Bone marrow (tissue), 2 donors: ENCODE data around the gene HTT-AS.
A peak's percentile ranks its signal among the peaks of the same experiment; 100 is the strongest.
"Not testable (repeated sequence)": the region's sequence is repeated elsewhere in the genome, so short reads cannot be mapped to it uniquely, and the experiment has no call there.

Experiments
- DNase-seq, 2 donors: peaks; one replicate each; lab custom pipeline; 2025; lab: John Stamatoyannopoulos, UW

HTT-AS gene

GRCh38 chr4:3051141-3051897 is 23.0 kb downstream of the HTT-AS start:
- DNase-seq, result not testable (repeated sequence)

DNA sequence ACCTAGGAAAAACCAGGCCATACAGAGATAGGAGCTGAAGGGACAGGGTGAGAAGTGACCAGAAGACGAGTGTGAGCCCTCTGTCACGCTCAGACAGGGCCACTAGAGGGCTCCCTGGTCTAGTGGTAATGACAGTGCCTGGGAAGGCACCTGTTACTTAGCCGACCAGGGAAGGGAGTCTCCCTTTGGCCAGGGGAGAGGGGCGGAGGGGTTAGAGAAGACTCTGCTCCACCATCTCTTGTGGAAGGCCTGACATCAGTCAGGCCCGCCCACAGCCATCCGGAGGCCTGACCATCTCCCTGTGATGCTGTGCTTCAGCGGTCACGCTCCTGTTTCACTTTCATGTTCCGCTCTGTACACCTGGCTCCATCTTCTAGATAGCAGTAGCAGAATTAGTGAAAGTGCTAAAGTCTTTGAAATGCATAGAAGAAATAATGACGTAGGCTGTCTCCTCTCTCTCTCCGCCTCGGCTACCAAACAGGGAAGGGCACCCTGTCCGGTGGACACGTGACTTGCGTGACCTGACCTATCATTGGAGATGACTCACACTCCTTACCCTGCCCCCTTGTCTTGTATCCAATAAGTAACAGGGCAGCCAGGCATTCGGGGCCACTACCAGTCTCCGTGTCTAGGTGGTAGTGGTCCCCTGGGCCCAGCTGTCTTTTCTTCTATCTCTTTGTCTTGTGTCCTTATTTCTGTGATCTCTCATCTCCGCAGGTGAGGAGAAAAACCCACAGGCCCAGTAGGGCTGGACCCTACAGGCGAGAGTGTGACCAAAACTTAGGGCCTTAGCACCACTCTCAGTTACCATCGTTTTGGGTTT is 26.7 kb downstream of the HTT-AS start:
- DNase-seq, result peak; percentile 5 to 8

GRCh38 chr4:3046623-3047022 is 27.7 kb downstream of the HTT-AS start:
- DNase-seq, result no peak

DNA sequence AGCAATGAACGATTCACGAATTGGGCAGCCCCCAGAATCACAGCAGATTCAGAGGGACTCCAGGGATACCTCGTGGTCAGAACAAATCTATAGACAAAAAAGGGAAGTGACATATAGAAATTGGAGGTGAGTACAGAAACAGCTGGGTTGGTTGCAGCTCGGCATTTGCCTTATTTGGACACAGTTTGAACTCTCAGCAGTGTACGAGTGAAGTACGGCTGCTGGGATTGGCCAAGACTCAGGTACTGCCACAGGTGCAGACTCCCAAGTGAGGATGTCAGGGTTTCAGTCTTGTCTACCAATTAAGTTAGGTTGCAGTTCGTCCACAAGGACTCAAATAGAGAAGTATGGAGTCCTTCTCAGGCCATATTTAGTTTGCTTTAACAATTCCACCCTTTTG is 28.2 kb downstream of the HTT-AS start:
- DNase-seq, result no peak

GRCh38 chr4:3044870-3045819 is 29.2 kb downstream of the HTT-AS start:
- peak; percentile 12 to 55 for DNase-seq

GRCh38 chr4:3043282-3044020 is 30.9 kb downstream of the HTT-AS start:
- DNase-seq, result no peak

DNA sequence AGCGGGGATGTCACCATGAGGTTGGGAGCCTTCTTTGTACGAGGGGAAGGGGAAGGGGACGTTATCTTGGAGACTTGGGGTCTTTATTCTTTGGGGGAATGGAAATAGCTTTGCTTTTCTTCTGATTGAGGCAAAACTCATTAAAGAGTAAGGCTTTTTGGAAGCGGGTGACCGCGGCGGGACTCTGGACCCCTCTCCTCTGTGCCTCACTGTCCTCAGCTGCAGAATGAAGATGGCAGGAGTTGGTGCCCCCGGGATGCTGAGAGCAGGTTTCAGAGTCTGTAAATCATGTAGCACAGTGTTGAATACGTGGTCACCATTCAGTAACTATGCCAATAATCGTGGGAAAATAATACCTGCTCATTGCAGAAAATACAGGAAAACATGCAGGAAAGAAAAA is 32.1 kb downstream of the HTT-AS start:
- DNase-seq, result no peak

DNA sequence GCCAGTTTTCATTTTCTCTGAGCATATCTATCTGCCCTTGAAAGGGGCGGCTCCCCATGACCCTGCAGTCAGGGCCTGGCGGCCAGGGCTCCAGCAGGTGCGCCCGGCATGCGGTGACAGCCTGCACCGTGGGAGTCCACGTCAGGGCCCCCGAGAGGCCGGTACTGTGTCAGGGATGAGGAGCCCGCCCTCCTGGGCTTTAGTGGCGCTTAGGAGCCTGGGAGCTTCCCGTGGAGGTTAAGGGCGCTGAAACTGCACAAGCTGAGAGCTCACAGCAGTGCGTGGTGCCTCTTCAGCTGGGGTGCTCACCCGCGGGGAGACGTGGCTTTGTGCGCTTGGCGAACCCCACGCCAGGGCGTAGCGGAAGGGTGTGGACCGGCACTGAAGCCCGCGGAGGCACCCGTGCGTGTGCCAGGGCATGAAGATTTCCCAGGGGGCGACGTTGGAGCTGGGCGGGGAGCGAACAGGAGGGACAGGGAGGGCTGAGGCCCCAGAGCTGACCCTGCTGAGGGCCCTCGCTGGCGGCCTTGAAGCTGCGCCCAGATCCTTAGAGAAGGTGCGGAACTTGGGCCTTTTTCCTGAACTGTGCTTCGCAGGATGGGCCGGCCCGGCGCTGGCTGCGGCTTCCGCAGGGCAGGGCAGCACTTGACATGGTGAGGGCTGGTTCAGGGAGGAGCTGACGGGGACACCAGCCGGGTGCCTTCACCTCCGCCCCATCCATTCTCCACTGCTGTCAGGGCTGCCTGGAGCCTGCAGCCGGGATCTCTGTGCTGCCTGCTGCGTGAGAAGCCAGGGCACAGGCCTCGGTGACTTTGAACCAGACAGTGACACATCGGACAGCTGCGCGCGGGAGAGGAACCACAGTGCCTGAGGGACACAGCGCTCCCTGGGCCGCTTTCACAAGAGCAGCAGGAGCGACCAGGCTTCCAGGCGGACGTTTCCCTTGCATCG is 32.9 kb downstream of the HTT-AS start:
- peak; percentile 27 to 77 for DNase-seq

DNA sequence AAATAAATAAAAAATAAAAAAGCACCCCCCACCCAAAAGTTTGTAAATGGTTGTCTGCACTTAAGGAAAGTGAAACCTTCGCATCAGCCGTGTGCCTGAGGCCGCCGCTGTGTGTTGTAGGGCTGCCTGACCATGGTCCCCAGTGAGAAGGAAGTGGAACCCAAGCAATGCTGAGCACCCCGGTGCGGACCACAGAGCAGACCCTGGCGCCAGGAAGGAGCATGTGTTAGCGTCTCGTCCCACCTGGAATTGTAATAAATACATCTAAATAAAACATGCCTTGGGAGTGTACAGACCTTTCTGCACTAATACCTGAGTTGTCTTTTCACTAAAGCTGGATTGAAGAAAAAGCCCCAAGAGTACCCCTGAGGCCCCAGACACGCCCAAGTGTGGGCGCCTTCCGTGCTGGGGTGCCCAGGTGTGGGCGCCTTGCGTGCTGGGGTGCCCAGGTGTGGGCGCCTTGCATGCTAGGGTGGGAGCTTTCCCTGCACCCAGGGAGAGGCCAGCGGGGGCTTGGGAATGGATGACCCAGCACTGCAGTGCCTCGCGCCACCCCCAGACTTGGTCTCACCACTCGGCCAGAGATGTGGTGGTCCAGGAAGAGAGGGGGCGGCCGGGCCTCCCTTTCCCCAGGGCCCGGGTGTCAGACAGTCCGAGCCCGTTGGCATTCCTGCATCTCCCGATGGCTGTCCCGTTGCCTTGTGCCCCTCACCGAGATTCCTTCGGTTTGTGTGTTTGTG is 33.7 kb downstream of the HTT-AS start:
- no peak for DNase-seq

GRCh38 chr4:3039706-3040366 is 34.5 kb downstream of the HTT-AS start:
- DNase-seq, result no peak

DNA sequence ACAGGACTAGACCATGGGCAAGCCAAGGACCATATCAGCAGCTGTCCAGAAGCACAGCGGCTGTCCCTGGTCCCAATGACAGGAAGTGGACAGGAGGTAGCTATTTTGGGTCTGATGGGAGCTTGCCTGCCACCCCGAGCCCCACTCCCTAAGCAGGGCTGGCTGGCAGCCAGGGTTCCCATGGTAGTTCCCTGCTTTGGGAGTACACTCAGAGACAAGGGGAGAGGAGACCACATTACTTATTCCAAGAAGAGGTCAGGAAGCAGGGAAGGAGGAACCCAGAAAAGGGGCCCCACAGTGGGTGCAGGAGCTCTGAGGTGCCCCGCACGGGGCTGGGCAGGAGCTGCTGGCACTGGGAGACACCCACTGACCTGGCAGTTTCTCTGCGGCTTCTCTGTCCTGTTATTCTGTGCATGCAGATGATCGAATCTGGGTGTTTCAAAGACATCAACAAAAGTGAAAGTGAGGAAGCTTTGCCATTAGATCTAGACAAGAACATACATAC is 36.3 kb downstream of the HTT-AS start:
- peak in 1 of 2 donors; percentile 46 for DNase-seq

- no peak for DNase-seq
Measured at GRCh38 chr4:3036131-3036952, 38.0 kb downstream of the HTT-AS start.

DNA sequence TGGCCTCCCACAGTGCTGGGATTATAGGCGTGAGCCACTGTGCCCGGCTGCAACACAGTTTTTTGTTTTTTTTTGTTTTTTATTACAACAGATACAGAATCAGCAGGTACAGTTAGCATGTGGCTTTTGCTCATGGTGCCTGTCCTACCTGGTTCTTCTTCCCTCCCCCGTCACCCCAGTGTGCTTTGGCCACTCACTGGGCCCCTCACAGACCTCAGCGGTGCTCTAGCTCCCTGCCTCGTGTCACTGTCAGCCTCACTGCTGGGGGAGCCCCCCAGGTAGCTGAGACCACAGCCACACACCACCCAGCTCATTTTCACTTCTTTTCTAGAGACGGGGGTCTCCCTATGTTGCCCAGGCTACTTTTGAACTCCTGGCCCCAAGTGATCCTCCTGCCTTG is 38.7 kb downstream of the HTT-AS start:
- no peak for DNase-seq

DNA sequence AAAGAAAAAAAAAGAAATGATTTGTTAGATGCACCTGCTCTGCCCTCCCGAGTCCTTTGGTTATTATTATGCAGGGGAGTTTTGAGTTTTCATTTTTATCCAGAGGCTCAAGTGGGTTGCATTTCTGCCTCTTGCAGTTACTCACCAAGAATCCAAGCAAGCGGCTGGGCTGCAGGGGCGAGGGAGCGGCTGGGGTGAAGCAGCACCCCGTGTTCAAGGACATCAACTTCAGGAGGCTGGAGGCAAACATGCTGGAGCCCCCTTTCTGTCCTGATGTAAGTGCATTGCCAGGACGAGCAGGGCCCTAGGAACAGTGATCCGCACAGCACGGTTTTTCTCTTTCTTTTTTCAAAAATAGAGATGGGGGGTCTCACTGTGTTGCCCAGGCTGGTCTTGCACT is 39.1 kb downstream of the HTT-AS start:
- no peak for DNase-seq

- no peak for DNase-seq
Measured at GRCh38 chr4:3034231-3034630, 40.1 kb downstream of the HTT-AS start.

DNA sequence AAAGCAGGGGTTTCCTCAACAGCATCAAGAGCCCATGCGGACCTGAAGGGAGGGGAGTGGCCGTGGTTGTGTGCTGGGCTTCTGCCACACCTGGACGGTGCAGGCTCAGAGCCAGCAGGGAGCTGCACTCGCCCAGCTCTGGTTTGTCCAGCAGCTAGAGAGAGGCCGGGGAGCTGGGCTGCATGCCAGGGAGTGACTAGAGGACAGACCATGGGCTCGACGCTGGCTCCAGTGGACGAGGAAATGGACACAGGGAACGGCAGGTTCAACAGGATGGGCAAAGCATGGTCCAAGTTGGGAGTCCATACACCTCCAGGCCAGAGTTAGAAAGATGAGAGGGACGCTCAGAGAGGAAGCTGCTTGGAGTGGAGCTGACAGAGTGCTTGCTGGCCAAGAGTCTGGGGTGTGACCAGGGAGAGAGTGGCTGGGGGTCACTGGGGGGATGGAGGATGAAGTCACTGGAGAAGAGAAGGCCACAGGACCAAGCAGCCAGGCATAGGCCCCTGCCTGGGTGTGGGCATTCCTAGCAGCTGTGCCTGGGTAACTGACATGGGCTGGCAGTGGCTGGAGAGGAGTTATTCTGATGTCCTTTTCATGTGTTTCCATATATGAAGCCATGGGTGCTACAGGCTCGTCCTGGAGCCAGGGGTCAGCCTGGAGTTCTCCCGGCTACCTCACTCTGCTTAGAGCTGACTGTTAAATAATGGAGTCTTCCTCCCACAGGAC is 42.8 kb downstream of the HTT-AS start:
- no peak for DNase-seq
